Measurements from ENCODE around the gene ETV6.

ETV6 gene

DNA sequence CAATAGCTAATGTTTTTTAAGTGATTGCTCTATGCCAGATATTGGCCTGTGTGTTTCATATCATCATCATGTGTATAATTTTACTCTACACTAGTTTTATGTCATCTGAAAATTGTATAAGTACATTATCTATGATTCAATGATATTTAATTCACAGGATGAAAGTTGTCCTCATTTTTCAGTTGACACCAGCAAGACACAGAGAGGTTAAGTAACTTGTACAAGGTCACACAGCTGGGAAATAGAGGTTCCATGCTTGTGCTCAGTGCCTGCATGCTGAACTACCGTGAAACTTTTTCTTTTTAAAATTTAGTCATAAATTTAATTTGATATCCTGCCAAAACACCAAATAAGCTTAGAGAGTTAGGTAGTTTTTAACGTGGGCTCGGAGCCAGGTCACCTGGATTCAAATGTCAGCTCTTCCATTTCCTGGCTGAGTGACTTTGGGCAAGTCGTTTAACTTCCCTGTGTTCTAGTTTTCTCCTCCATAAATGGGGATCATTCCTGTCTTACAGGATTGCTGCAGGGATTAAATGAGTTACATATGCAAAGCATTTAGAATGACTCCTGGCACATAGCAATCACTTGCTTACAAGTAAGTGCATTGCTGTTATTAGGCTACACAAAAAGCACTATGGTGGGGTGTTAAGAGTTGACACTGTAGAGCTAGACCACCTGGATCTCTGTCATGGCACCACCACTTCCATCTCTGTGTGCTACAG lies 183.9 kb downstream of the ETV6 start:
- DNase-seq (ENCODE audit: low read depth in 2 of 2): no peak
- TF ChIP-seq, protein P1, sequence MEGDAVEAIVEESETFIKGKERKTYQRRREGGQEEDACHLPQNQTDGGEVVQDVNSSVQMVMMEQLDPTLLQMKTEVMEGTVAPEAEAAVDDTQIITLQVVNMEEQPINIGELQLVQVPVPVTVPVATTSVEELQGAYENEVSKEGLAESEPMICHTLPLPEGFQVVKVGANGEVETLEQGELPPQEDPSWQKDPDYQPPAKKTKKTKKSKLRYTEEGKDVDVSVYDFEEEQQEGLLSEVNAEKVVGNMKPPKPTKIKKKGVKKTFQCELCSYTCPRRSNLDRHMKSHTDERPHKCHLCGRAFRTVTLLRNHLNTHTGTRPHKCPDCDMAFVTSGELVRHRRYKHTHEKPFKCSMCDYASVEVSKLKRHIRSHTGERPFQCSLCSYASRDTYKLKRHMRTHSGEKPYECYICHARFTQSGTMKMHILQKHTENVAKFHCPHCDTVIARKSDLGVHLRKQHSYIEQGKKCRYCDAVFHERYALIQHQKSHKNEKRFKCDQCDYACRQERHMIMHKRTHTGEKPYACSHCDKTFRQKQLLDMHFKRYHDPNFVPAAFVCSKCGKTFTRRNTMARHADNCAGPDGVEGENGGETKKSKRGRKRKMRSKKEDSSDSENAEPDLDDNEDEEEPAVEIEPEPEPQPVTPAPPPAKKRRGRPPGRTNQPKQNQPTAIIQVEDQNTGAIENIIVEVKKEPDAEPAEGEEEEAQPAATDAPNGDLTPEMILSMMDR (IDR thresholded peaks at IDR 0.05; ENCODE audit: low read depth, low read length): no peak
- H3K4me3 ChIP-seq (replicated peaks in 1 of 2; ENCODE audit: low read depth in 2 of 2, low read length in 2 of 2): no peak overlapping the region

DNA sequence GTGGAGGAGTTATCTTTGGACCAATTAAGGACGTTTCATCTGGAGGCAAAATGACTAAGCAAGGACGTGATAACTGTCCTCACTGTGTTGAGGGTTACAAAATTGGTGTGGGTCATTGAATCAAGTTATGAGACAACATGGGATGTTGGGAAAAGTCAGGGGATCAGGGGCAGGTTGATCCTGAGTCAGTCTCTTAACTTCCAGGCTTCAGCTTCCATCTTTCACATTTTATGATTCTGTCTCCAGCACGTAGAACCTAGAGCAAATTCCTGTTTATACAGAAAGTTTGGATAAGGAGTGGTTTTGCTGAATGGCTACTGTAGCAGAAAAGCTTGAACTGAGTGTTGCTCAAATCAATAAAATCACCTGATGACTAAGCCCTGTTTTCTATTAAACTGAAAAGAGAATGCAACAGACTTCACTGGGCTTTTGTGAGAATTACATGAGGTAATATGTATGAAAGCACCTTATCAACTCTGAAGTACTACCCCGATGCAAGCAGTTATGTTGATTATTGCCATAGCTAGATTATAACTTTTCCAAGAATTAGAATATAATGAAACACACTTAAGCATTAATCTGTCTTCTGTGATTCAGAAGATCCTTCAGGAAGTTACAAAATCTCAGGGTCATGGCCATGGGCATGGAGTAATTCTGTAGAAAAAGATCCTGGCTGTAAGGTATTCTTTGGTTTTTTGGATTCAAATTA lies 184.8 kb downstream of the ETV6 start:
- no peak overlapping the region for H3K4me3 ChIP-seq (replicated peaks in 1 of 2; ENCODE audit: low read depth in 2 of 2, low read length in 2 of 2)
- DNase-seq (ENCODE audit: low read depth in 2 of 2): peak; percentile 34 to 52
- TF ChIP-seq, protein P1 (IDR thresholded peaks at IDR 0.05; ENCODE audit: low read depth, low read length): no peak

DNA sequence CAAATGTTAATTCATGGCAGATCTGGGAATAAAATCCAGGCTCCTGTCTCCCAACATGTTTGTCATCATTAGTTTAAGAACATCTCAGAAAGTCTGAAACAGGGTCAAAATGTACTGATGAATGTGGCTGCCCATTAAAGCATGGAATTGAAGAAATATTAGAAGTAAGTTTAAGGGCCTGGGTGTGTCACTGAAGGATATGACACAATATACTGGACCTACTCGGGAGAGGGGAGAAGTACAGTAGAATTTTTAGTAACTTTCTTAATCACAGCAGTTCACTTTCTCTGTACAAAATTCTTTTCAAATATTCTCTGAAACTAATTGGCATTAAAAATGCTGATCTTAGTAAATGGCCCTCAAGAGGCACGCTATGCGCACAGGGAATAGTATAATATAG lies 185.5 kb downstream of the ETV6 start:
- no peak overlapping the region for H3K4me3 ChIP-seq (replicated peaks in 1 of 2; ENCODE audit: low read depth in 2 of 2, low read length in 2 of 2)
- TF ChIP-seq, protein P1 (IDR thresholded peaks at IDR 0.05; ENCODE audit: low read depth, low read length): no peak
- no peak for DNase-seq (ENCODE audit: low read depth in 2 of 2)

DNA sequence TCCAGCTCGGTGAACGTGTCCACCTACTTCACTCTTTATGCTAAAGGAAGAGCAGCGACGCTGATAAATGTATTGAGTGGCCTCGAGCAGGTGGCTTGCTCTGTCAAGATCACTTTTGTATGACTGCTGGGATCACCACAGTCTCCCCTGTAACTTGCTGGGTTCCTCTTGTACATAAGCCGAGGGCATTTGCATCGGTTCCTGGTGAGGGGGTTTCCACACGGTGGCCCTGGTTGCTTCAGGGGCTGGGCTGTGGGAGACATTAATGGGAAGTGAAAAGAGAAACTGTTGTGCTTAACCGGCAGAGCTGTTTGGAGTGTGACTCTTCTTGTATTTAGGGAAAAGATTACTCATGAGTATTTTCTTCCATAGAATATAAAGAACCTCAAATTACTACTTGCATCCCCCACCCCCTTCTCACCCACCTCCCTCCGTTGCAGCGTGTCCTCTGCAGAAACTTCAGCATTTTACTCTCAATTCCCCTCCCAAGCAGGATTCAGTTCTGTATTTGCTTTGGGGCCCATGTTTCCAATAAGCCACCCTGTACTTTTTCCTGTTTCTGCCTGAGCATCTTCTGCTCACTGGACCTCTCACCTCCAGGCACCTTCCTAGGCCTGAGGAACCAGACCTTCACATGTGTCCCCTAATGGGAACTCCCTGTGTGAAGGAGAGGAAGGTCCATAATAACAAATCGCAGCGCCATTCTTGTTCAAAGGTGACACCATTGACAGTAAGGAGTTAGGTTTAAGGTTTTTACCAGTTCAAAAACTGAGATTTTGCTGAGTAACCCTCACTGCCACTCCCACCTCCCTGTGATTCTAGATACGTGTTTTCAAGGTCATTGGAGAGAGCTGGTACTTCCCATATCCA lies 187.0 kb downstream of the ETV6 start:
- TF ChIP-seq, protein P1 (IDR thresholded peaks at IDR 0.05; ENCODE audit: low read depth, low read length): no peak
- no peak overlapping the region for H3K4me3 ChIP-seq (replicated peaks in 1 of 2; ENCODE audit: low read depth in 2 of 2, low read length in 2 of 2)
- no peak for DNase-seq (ENCODE audit: low read depth in 2 of 2)

DNA sequence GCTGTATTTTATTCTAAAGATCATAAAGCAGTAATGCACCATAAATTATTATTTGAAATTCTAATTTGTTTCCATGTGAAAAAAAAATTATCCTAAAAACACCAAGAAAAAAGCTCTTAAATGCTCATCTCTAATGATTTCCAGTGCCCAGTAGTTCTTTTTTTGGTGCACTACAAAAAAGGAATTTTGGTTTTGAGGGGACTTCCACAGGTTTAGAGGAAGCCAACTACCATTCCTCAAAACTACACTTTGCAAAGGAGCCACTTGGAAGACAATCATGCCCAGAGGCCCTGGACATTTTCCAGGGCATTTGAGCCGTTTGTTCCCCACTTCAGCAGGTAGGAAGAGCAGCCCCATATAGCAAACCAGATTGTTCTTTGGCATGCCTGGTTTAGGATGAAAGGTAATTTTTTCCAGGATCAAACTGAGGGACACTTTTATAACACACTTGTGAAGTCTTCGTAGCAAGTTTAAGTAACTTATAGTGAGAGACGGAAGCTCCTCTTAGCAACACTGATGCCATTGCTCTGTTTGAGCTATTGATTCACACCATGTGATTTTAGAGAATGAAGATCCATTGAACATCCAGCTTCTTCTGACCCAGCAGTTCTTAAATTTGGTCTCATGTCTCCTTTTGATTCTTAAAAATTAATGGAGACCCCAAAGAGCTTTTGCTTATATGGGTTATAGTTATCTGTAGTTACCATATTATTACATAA lies 187.9 kb downstream of the ETV6 start:
- DNase-seq (ENCODE audit: low read depth in 2 of 2): no peak
- H3K4me3 ChIP-seq (replicated peaks in 1 of 2; ENCODE audit: low read depth in 2 of 2, low read length in 2 of 2): no peak overlapping the region
- TF ChIP-seq, protein P1 (IDR thresholded peaks at IDR 0.05; ENCODE audit: low read depth, low read length): no peak

DNA sequence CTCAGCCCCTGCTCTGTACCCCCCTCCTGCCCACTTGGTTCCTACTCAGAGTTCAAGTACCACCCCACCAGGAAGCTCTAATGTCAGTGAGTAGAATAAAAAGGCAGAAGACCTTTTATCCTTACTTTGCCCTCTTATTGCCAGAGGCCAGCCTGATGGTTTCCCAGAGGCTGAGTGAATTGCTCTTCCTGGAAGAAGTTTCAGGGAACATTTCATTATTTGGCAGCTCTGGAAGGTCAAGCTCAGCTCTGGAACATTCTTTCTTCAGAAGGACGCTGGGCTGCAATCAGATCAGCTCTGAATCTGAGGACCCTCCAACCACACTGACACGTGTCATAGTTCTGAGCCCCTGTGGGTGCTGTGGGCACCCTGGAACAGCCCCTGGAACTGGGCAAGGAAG lies 188.9 kb downstream of the ETV6 start:
- no peak overlapping the region for H3K4me3 ChIP-seq (replicated peaks in 1 of 2; ENCODE audit: low read depth in 2 of 2, low read length in 2 of 2)
- TF ChIP-seq, protein P1 (IDR thresholded peaks at IDR 0.05; ENCODE audit: low read depth, low read length): no peak
- DNase-seq (ENCODE audit: low read depth in 2 of 2): peak in 1 of 2 donors; percentile 50

All from cardiac fibroblast (primary cell).